GM12865 (cell line): ENCODE measurements around the gene FOXC2.
"Not testable (repeated sequence)": the region's sequence is repeated elsewhere in the genome, so short reads cannot be mapped to it uniquely, and the experiment has no call there.

Experiments
- DNase-seq: peaks from one replicate; pipeline ENCODE4 v3.0.0; 2010; ENCODE audit warnings: low read depth
- H3K4me3 ChIP-seq: 2 replicates; pipeline ENCODE4 v1.5.1; 2011; ENCODE audit warnings: mild to moderate bottlenecking, low read depth, low read length, control low read depth
- TF ChIP-seq, protein P1 (sequence below): IDR thresholded peaks from 2 replicates; pipeline ENCODE4 v1.5.1; 2011; ENCODE audit warnings: low read length, control low read depth, low read depth, inconsistent platforms; ENCODE audit not compliant: insufficient read depth; ENCODE audit errors: missing control alignments

The FOXC2 gene

GRCh38 chr16:86581458-86581857, 14.8 kb downstream of the FOXC2 start:
- TF ChIP-seq, protein P1, sequence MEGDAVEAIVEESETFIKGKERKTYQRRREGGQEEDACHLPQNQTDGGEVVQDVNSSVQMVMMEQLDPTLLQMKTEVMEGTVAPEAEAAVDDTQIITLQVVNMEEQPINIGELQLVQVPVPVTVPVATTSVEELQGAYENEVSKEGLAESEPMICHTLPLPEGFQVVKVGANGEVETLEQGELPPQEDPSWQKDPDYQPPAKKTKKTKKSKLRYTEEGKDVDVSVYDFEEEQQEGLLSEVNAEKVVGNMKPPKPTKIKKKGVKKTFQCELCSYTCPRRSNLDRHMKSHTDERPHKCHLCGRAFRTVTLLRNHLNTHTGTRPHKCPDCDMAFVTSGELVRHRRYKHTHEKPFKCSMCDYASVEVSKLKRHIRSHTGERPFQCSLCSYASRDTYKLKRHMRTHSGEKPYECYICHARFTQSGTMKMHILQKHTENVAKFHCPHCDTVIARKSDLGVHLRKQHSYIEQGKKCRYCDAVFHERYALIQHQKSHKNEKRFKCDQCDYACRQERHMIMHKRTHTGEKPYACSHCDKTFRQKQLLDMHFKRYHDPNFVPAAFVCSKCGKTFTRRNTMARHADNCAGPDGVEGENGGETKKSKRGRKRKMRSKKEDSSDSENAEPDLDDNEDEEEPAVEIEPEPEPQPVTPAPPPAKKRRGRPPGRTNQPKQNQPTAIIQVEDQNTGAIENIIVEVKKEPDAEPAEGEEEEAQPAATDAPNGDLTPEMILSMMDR, result no peak
- no peak overlapping the region for H3K4me3 ChIP-seq
- DNase-seq, result no peak

DNA sequence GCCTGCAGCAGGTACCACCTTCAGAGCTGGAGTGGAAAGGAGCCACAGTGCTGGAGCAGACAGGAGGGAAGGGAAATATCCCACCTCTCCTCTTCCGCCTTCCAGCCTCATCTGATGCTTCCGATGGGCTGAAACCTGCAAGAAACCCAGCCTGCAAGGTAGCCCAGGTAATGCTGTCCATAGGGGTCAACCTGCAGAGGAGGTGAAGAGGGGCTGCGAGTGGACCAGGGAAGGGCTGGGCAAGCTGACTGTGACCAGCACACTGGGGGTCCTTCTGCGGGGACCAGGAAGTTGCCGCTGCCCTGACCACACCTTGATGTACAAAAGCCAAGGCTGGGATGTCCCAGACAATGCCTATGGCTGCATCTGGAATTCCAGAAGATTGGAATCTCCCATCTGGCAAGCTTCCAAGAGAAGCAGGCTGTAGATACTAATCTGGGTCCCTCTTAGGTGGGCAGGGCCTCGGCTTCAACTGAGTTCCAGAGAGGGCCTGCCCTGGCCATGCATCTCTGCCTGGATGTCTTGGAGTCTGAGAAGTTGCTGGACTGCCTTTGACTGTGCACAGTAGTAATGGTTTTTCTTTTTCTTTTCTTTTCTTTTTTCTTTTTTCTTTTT, 17.5 kb downstream of the FOXC2 start:
- TF ChIP-seq, protein P1, result no peak
- no peak overlapping the region for H3K4me3 ChIP-seq
- DNase-seq, result no peak

GRCh38 chr16:86584726-86585721, 18.4 kb downstream of the FOXC2 start:
- H3K4me3 ChIP-seq, result no peak overlapping the region
- DNase-seq, result no peak
- TF ChIP-seq, protein P1, result no peak

DNA sequence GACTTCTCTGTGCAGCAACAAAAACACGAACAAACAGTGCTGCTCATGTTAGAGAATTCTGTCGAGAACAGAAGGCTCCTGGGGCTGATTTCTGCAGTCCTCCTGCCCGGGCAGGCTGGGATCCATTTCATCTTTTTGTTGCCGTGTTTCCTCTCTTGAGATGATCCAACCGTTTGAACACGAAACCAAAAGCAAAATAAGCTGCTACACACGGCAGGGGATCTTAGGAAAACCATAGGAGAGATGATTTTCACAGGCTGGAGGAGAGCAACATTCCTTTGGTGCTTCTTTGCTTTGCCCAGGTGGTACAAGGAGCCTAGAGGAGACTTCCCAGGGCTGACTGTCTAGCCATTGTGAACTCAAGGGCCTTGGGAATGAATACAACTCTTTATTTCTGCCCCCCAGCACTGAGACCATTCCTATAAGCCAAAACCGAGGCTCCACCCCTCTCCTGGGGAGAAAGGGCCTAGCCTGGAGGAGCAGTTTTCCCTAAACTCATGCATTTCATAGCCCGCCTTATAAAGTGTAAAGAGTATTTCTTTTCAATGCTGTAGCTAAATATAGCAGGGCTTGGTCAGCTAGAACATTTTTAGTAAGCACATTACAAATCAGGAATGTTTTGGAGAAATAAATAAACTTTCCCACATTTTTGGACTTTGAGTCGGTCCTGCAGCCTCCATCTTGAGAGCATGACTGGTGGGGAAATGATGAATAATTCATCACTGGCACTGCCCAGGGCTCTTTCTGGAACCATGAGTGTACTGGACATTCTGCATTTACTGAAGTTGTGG, 19.4 kb downstream of the FOXC2 start:
- TF ChIP-seq, protein P1, result no peak
- no peak overlapping the region for H3K4me3 ChIP-seq
- no peak for DNase-seq

GRCh38 chr16:86587487-86587886, 20.9 kb downstream of the FOXC2 start:
- no peak overlapping the region for H3K4me3 ChIP-seq
- DNase-seq, result no peak
- TF ChIP-seq, protein P1, result no peak

- DNase-seq, H3K4me3 ChIP-seq: not testable (repeated sequence)
These were observed 21.3 kb downstream of the FOXC2 start for GRCh38 chr16:86587955-86588354.
